SK-N-SH (cell line): Measurements from ENCODE around the gene MAGI2. TPM values are rescaled to one million over a fixed set of nuclear protein-coding genes. Genes with fewer than 3 reads are reported as not detected.
A peak's percentile ranks its signal among the peaks of the same experiment; 100 is the strongest.

Source experiments
- CTCF ChIA-PET: fragments of 300-600, 350-600 bp; formaldehyde crosslinking; extraction: SDS; loops from one replicate; lab custom pipeline; 2021; lab: Yijun Ruan, JAX
- POLR2A ChIA-PET: fragments of 350-600 bp; sonication (Branson Sonifier 250); formaldehyde crosslinking; extraction: SDS; loops from one replicate; lab custom pipeline; 2020; ENCODE audit warnings: antibody characterized with exemption, inconsistent platforms; lab: Yijun Ruan, JAX
- DNase-seq: peaks from one replicate; pipeline ENCODE4 v3.0.0; 2012
- H2AFZ ChIP-seq: fragments of 200-600 bp; sonication (generic); 2 replicates; pipeline ENCODE4 v1.8.1; 2016; ENCODE audit warnings: antibody characterized with exemption, mild to moderate bottlenecking, low read depth
- H3F3A ChIP-seq: fragments of 200-600 bp; sonication (generic); replicated peaks from 2 replicates; pipeline ENCODE3; 2016; ENCODE audit warnings: antibody characterized with exemption, mild to moderate bottlenecking; ENCODE audit not compliant: insufficient read depth
- H3K27ac ChIP-seq, 2 experiments: fragments of 200-500 bp in 1 of 2; fragments of 200-600 bp in 1 of 2; sonication (Bioruptor generic) in 1 of 2; sonication (generic), shearing (Covaris generic) in 1 of 2; 2 replicates each; pipeline versions ENCODE4 v1.5.1 to v1.6.1; 2014 to 2016; ENCODE audit warnings: low read depth in 2 of 2, inconsistent platforms in 1 of 2, low read length in 1 of 2, mild to moderate bottlenecking in 1 of 2, mixed read lengths in 1 of 2
- H3K27me3 ChIP-seq: fragments of 200-600 bp; sonication (generic), shearing (Covaris generic); 2 replicates; pipeline ENCODE4 v1.6.1; 2016; ENCODE audit warnings: mixed run types; ENCODE audit not compliant: insufficient read depth
- H3K36me3 ChIP-seq, 2 experiments: fragments of 200-500 bp in 1 of 2; fragments of 200-600 bp in 1 of 2; sonication (Bioruptor generic) in 1 of 2; sonication (generic) in 1 of 2; replicated peaks in 1 of 2; 2 replicates each; pipeline versions ENCODE3 to v1.5.1; 2014 to 2016; ENCODE audit warnings: low read length in 1 of 2, mild to moderate bottlenecking in 1 of 2; ENCODE audit not compliant: insufficient read depth in 2 of 2, control insufficient read depth in 1 of 2
- H3K4me1 ChIP-seq, 2 experiments: fragments of 200-500 bp in 1 of 2; fragments of 200-600 bp in 1 of 2; sonication (Bioruptor generic) in 1 of 2; sonication (generic), shearing (Covaris generic) in 1 of 2; 2 replicates each; pipeline versions ENCODE4 v1.5.1 to v1.6.1; 2014 to 2016; ENCODE audit warnings: low read depth in 1 of 2, low read length in 1 of 2, mixed run types in 1 of 2; ENCODE audit not compliant: insufficient read depth in 2 of 2, control insufficient read depth in 1 of 2
- H3K4me2 ChIP-seq: fragments of 200-600 bp; sonication (generic), shearing (Covaris generic); 2 replicates; pipeline ENCODE4 v1.6.1; 2017; ENCODE audit warnings: mixed run types
- H3K4me3 ChIP-seq, 2 experiments: fragments of 200-500 bp in 1 of 2; fragments of 200-600 bp in 1 of 2; sonication (Bioruptor generic) in 1 of 2; sonication (generic), shearing (Covaris generic) in 1 of 2; 2 replicates each; pipeline versions ENCODE4 v1.5.1 to v1.8.1; 2014 to 2016; ENCODE audit warnings: low read depth in 2 of 2, inconsistent platforms in 1 of 2, low read length in 1 of 2, mild to moderate bottlenecking in 1 of 2, mixed read lengths in 1 of 2, moderate library complexity in 1 of 2
- H3K79me2 ChIP-seq: fragments of 200-600 bp; sonication (generic); 2 replicates; pipeline ENCODE4 v1.8.1; 2017; ENCODE audit warnings: mild to moderate bottlenecking; ENCODE audit not compliant: insufficient read depth
- H3K9ac ChIP-seq: fragments of 200-600 bp; sonication (generic); 2 replicates; pipeline ENCODE4 v1.6.1; 2017; ENCODE audit warnings: mixed run types
- H3K9me2 ChIP-seq: fragments of 200-600 bp; sonication (generic); 2 replicates; pipeline ENCODE4 v1.6.1; 2017; ENCODE audit warnings: mixed run types
- H3K9me3 ChIP-seq: fragments of 200-600 bp; sonication (generic); 2 replicates; pipeline ENCODE4 v1.6.1; 2017; ENCODE audit warnings: mixed run types, mild to moderate bottlenecking, moderate library complexity
- H4K20me1 ChIP-seq: fragments of 200-600 bp; sonication (generic); 2 replicates; pipeline ENCODE4 v1.6.1; 2017; ENCODE audit warnings: mild to moderate bottlenecking, mixed run types; ENCODE audit not compliant: insufficient read depth
- CHD2 ChIP-seq: fragments of 150-350 bp; IDR thresholded peaks from 2 replicates; pipeline ENCODE4 v1.6.1; 2018; ENCODE audit warnings: low read length; ENCODE audit not compliant: partially characterized antibody
- ELF1 ChIP-seq: IDR thresholded peaks from 2 replicates; pipeline ENCODE4 v1.4.0; 2012
- EP300 ChIP-seq, 2 experiments: IDR thresholded peaks; 2 replicates each; pipeline versions ENCODE4 v1.4.0 to v1.6.1; 2012; ENCODE audit warnings: borderline replicate concordance in 1 of 2, low read depth in 1 of 2, low read length in 1 of 2
- FOXJ3 ChIP-seq: sonication (generic); formaldehyde crosslinking; IDR thresholded peaks from 2 replicates; pipeline ENCODE4 v1.5.1; 2020; ENCODE audit warnings: mild to moderate bottlenecking, missing genetic modification reagents
- GABPA ChIP-seq: IDR thresholded peaks from 2 replicates; pipeline ENCODE4 v1.4.0; 2012; ENCODE audit warnings: low read depth, mild to moderate bottlenecking
- JUND ChIP-seq: IDR thresholded peaks from 2 replicates; pipeline ENCODE4 v1.4.0; 2012
- MEF2A ChIP-seq: IDR thresholded peaks from 2 replicates; pipeline ENCODE4 v1.4.0; 2012; ENCODE audit warnings: low read depth, borderline replicate concordance
- MXI1 ChIP-seq: IDR thresholded peaks from 2 replicates; pipeline ENCODE4 v1.6.1; 2012; ENCODE audit warnings: mild to moderate bottlenecking, low read depth, low read length, improper control_type of control experiment
- NFIC ChIP-seq: IDR thresholded peaks from 2 replicates; pipeline ENCODE4 v1.4.0; 2012; ENCODE audit warnings: borderline replicate concordance
- NRF1 ChIP-seq: IDR thresholded peaks from 2 replicates; pipeline ENCODE4 v1.6.1; 2012; ENCODE audit warnings: low read depth, mild to moderate bottlenecking, low read length
- RAD21 ChIP-seq: IDR thresholded peaks from 2 replicates; pipeline ENCODE4 v1.6.1; 2012; ENCODE audit warnings: mild to moderate bottlenecking, low read length
- RCOR1 ChIP-seq: fragments of 150-350 bp; IDR thresholded peaks from 2 replicates; pipeline ENCODE4 v1.6.1; 2017; ENCODE audit warnings: antibody characterized with exemption, low read length
- RFX5 ChIP-seq: IDR thresholded peaks from 2 replicates; pipeline ENCODE4 v1.6.1; 2012; ENCODE audit warnings: mild to moderate bottlenecking, improper control_type of control experiment, low read length
- RXRA ChIP-seq: IDR thresholded peaks from 2 replicates; pipeline ENCODE4 v1.4.0; 2012; ENCODE audit warnings: low read depth, mild to moderate bottlenecking, borderline replicate concordance
- SIN3A ChIP-seq: IDR thresholded peaks from 2 replicates; pipeline ENCODE4 v1.6.1; 2012; ENCODE audit warnings: low read depth, mild to moderate bottlenecking, low read length, moderate library complexity, borderline replicate concordance
- SMC3 ChIP-seq: IDR thresholded peaks from 2 replicates; pipeline ENCODE4 v1.6.1; 2012; ENCODE audit warnings: low read depth, low read length, improper control_type of control experiment
- TAF1 ChIP-seq: IDR thresholded peaks from 2 replicates; pipeline ENCODE4 v1.6.1; 2012; ENCODE audit warnings: low read depth, mild to moderate bottlenecking, low read length, moderate library complexity, borderline replicate concordance
- TCF12 ChIP-seq: IDR thresholded peaks from 2 replicates; pipeline ENCODE4 v1.4.0; 2012
- YY1 ChIP-seq: IDR thresholded peaks from 2 replicates; pipeline ENCODE4 v1.4.0; 2012; ENCODE audit warnings: low read depth, mild to moderate bottlenecking
- WGBS: methylation state at CpG from one replicate; pipeline ENCODE4 v1.1.6; 2017; ENCODE audit warnings: low lambda C conversion rate; 5-methylcytosine and 5-hydroxymethylcytosine counted together
- polyA plus RNA-seq, 3 experiments: library from polyadenylated mRNA; depleted of rRNA; stranded (reverse); fragments of >200 nt; gene quantifications; 2 replicates each; pipeline ENCODE4 v1.2.3, GENCODE V29; 2012
- TF ChIP-seq, protein P1 (sequence below): IDR thresholded peaks from 2 replicates; pipeline ENCODE4 v1.6.1; 2012; ENCODE audit warnings: mild to moderate bottlenecking, low read depth, low read length, moderate library complexity
- TF ChIP-seq, protein P2 (sequence below): IDR thresholded peaks from 2 replicates; pipeline ENCODE4 v1.4.0; 2012; ENCODE audit warnings: low read depth, borderline replicate concordance
- TF ChIP-seq, protein P3 (sequence below): fragments of 150-350 bp; IDR thresholded peaks from 2 replicates; pipeline ENCODE4 v1.6.1; 2016; ENCODE audit warnings: mild to moderate bottlenecking, low read depth, low read length
- TF ChIP-seq, protein P4 (sequence below): IDR thresholded peaks from 2 replicates; pipeline ENCODE4; 2012

The MAGI2 gene
- polyA plus RNA-seq, 1 of the 3 experiments (the other 2 are of a cell fraction) = 1.1 TPM

DNA sequence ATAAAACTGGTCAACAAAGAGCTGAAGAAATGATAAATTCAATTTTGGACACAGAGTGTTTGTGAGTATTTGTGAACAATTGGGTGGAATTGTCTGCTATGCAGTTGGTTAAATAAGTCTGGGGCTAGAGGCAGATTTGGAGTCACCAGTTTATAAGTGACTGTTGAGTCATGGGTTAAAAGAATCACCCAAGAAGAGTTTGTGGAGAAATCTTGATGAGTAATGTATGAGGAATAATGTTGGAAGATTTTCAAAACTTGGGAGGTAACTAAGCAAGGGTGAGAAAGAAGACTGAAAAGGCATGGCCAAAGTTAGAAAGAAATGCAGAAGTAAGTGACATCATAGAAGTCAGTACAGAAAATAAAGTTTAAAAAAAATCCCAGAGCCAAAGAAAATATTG is 750.7 kb downstream of the MAGI2 start (continued):
- TF ChIP-seq, protein P1, sequence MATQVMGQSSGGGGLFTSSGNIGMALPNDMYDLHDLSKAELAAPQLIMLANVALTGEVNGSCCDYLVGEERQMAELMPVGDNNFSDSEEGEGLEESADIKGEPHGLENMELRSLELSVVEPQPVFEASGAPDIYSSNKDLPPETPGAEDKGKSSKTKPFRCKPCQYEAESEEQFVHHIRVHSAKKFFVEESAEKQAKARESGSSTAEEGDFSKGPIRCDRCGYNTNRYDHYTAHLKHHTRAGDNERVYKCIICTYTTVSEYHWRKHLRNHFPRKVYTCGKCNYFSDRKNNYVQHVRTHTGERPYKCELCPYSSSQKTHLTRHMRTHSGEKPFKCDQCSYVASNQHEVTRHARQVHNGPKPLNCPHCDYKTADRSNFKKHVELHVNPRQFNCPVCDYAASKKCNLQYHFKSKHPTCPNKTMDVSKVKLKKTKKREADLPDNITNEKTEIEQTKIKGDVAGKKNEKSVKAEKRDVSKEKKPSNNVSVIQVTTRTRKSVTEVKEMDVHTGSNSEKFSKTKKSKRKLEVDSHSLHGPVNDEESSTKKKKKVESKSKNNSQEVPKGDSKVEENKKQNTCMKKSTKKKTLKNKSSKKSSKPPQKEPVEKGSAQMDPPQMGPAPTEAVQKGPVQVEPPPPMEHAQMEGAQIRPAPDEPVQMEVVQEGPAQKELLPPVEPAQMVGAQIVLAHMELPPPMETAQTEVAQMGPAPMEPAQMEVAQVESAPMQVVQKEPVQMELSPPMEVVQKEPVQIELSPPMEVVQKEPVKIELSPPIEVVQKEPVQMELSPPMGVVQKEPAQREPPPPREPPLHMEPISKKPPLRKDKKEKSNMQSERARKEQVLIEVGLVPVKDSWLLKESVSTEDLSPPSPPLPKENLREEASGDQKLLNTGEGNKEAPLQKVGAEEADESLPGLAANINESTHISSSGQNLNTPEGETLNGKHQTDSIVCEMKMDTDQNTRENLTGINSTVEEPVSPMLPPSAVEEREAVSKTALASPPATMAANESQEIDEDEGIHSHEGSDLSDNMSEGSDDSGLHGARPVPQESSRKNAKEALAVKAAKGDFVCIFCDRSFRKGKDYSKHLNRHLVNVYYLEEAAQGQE = no peak
- TF ChIP-seq YY1 (no peak), TCF12 (peak; percentile 65), RXRA (peak; percentile 75)
- TF ChIP-seq, all 33 proteins: peak for 11

DNA sequence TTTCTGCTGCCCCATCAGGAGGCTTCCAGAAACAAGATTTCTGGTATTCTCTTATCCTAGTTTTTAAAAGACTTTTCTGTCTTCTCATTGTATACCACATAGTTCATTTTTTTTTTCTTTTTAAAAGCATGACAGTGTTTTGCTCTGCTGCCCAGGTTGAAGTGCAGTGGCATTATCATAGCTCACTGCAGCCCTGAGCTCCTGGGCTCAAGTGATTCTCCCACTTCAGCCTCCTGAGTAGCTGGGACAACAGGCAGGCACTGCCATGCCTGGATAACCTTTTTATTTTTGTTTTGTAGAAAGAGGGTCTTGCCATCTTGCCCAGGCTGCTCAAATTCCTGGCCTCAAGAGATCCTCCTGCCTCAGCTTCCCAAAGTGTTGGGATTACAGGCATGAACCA is 757.6 kb downstream of the MAGI2 start:
- H4K20me1 ChIP-seq = no peaks in the 10 kb centered on the region
- ChIA-PET POLR2A (no interaction called here), CTCF (no interaction called here)
- TF ChIP-seq, protein P2, sequence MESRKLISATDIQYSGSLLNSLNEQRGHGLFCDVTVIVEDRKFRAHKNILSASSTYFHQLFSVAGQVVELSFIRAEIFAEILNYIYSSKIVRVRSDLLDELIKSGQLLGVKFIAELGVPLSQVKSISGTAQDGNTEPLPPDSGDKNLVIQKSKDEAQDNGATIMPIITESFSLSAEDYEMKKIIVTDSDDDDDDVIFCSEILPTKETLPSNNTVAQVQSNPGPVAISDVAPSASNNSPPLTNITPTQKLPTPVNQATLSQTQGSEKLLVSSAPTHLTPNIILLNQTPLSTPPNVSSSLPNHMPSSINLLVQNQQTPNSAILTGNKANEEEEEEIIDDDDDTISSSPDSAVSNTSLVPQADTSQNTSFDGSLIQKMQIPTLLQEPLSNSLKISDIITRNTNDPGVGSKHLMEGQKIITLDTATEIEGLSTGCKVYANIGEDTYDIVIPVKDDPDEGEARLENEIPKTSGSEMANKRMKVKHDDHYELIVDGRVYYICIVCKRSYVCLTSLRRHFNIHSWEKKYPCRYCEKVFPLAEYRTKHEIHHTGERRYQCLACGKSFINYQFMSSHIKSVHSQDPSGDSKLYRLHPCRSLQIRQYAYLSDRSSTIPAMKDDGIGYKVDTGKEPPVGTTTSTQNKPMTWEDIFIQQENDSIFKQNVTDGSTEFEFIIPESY = no peak
- H3F3A ChIP-seq = no peaks in the 10 kb centered on the region
- H3K27me3 ChIP-seq = no peaks in the 10 kb centered on the region
- H3K27ac ChIP-seq = no peak overlapping the region
- H3K4me1 ChIP-seq = no peaks in the 10 kb centered on the region; a peak in 1 of 4 replicates
- no peaks in the 10 kb centered on the region for H3K9me2 ChIP-seq
- no peaks in the 10 kb centered on the region for H3K9me3 ChIP-seq
- no peaks in the 10 kb centered on the region for H3K79me2 ChIP-seq
- no peak for DNase-seq
- no peak overlapping the region for H3K9ac ChIP-seq
- H3K4me3 ChIP-seq = no peak overlapping the region
- H3K36me3 ChIP-seq = no peaks in the 10 kb centered on the region
- H3K4me2 ChIP-seq = no peak overlapping the region
- H2AFZ ChIP-seq = no peak overlapping the region

DNA sequence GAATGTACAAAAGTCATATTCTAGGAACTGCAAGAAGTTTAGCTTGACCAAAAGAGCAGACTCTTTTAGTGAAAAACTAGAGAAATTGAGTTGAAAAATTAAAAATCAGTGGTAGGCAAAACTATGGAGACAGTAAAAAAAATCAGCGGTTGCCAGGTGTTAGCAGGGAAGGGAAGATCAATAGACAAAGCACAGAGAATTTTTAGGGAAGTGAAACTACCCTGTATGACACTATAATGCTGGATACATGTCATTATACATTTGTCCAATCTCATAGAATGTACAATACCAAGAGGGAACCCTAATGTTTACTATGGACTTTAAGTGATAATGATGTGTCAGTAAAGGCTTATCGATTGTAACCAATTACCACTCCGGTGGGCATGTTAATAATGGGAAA is 761.9 kb downstream of the MAGI2 start:
- no peaks in the 10 kb centered on the region for H3K79me2 ChIP-seq
- H3K4me1 ChIP-seq = no peaks in the 10 kb centered on the region
- no peak overlapping the region for H3K4me3 ChIP-seq
- H3K36me3 ChIP-seq = no peaks in the 10 kb centered on the region
- H3K4me2 ChIP-seq = no peak overlapping the region
- no peaks in the 10 kb centered on the region for H3F3A ChIP-seq
- no peak overlapping the region for H3K9ac ChIP-seq
- DNase-seq = no peak
- no peak overlapping the region for H3K27ac ChIP-seq
- H2AFZ ChIP-seq = no peak overlapping the region
- WGBS = 80% methylated on average over 3 of the region's 3 CpGs
- no peaks in the 10 kb centered on the region for H3K9me3 ChIP-seq
- no peaks in the 10 kb centered on the region for H4K20me1 ChIP-seq
- H3K27me3 ChIP-seq = no peaks in the 10 kb centered on the region
- POLR2A ChIA-PET = no interaction called here
- CTCF ChIA-PET = no interaction called here
- no peaks in the 10 kb centered on the region for H3K9me2 ChIP-seq
- TF ChIP-seq FOXJ3 = no peak
- no peak for TF ChIP-seq TAF1
- TF ChIP-seq MXI1 = no peak
- TF ChIP-seq, protein P3, sequence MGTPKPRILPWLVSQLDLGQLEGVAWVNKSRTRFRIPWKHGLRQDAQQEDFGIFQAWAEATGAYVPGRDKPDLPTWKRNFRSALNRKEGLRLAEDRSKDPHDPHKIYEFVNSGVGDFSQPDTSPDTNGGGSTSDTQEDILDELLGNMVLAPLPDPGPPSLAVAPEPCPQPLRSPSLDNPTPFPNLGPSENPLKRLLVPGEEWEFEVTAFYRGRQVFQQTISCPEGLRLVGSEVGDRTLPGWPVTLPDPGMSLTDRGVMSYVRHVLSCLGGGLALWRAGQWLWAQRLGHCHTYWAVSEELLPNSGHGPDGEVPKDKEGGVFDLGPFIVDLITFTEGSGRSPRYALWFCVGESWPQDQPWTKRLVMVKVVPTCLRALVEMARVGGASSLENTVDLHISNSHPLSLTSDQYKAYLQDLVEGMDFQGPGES = no peak
- no peak for TF ChIP-seq RCOR1
- TF ChIP-seq SIN3A = no peak
- no peak for TF ChIP-seq EP300 (IDR thresholded peaks at IDR 0.05; ENCODE audit: borderline replicate concordance in 1 of 2, low read depth in 1 of 2, low read length in 1 of 2)
- TF ChIP-seq JUND = no peak
- no peak for TF ChIP-seq ELF1
- TF ChIP-seq MEF2A = no peak
- TF ChIP-seq NRF1 = no peak
- no peak for TF ChIP-seq CHD2
- TF ChIP-seq, protein P4, sequence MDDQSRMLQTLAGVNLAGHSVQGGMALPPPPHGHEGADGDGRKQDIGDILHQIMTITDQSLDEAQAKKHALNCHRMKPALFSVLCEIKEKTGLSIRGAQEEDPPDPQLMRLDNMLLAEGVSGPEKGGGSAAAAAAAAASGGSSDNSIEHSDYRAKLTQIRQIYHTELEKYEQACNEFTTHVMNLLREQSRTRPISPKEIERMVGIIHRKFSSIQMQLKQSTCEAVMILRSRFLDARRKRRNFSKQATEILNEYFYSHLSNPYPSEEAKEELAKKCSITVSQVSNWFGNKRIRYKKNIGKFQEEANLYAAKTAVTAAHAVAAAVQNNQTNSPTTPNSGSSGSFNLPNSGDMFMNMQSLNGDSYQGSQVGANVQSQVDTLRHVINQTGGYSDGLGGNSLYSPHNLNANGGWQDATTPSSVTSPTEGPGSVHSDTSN = no peak
- no peak for TF ChIP-seq RFX5
- TF ChIP-seq RAD21 = no peak
- TF ChIP-seq SMC3 = no peak
- TF ChIP-seq GABPA = no peak
- no peak for TF ChIP-seq NFIC
